ENCODE data around the gene FOXN3. TPM values are rescaled to one million over a fixed set of nuclear protein-coding genes. Genes with fewer than 3 reads are reported as not detected.

The FOXN3 gene
- total RNA-seq, 1 donor from 2014 or later: 108 TPM

DNA sequence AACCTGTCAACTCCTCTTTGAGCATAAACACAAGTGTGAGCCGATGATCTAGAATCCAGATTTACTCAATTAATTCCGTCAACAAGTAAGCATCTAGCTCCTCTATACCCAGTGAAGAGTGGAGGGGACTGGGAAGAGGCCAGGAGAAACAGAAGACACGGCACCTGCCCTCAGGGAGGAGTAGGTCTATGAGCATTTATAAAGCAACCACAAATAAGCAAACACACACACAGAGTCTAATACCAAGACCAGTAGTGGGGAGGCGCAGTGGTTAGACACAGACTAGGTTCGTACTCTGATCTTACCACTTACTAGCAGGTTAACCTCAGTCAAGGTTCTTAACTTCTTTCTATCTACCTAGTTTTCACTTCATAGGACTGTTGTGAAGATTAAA is 5.9 kb upstream of the FOXN3 start:
- H3K4me1 Mint-ChIP-seq (ENCODE audit: unreplicated experiment): peaks cover 36% of the 10 kb centered on the region
- DNase-seq (ENCODE audit: low spot score): no peak
- TF ChIP-seq, protein P1, sequence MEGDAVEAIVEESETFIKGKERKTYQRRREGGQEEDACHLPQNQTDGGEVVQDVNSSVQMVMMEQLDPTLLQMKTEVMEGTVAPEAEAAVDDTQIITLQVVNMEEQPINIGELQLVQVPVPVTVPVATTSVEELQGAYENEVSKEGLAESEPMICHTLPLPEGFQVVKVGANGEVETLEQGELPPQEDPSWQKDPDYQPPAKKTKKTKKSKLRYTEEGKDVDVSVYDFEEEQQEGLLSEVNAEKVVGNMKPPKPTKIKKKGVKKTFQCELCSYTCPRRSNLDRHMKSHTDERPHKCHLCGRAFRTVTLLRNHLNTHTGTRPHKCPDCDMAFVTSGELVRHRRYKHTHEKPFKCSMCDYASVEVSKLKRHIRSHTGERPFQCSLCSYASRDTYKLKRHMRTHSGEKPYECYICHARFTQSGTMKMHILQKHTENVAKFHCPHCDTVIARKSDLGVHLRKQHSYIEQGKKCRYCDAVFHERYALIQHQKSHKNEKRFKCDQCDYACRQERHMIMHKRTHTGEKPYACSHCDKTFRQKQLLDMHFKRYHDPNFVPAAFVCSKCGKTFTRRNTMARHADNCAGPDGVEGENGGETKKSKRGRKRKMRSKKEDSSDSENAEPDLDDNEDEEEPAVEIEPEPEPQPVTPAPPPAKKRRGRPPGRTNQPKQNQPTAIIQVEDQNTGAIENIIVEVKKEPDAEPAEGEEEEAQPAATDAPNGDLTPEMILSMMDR (IDR thresholded peaks at IDR 0.05; ENCODE audit: unreplicated experiment): no peak

DNA sequence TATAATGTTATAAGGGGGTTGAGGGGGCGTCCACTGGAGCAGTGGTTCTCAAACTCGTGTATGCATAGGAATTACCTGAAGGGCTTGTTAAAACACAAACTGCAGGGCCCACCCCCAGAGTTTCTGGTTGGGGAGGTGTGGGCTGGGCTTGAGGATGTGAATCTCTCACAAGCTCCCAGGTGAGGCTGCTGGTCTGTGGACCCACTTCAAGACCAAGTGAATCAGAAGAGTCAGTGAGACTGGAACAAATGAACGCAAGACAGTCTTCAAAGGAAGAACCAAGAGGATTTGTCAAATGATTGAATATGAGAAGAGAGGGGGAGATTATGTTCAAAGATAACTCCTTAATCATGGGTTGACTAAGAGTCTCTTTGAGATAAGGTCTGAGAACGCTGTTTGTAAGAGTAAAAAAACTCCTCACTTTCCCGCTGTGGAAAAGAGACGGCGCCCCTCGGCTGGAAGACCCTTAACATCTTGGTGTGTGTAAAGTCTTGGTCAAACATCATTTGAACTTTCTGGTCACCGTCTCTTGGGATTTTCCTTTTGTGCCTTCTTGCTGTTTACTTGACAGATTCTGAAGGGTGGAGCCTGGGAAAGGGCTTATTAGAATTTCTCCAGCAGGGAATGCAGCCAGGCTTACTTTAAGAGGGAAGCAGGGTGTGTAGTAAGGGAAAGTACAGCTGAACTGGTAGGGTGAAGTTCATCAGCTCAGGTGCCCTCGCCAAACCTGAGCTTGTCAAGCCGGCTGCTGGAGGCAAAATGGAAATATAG is 5.3 kb upstream of the FOXN3 start:
- no peak for DNase-seq (ENCODE audit: low spot score)
- no peaks in the 10 kb centered on the region for H3K9me3 Mint-ChIP-seq (ENCODE audit: unreplicated experiment)
- H3K27me3 Mint-ChIP-seq (ENCODE audit: unreplicated experiment): peaks cover 5% of the 10 kb centered on the region
- peaks cover 40% of the 10 kb centered on the region for H3K4me1 Mint-ChIP-seq (ENCODE audit: unreplicated experiment)
- no peaks in the 10 kb centered on the region for H3K36me3 Mint-ChIP-seq (ENCODE audit: low read depth, unreplicated experiment)
- H3K4me3 Mint-ChIP-seq (ENCODE audit: unreplicated experiment): no peak overlapping the region
- TF ChIP-seq, protein P1 (IDR thresholded peaks at IDR 0.05; ENCODE audit: unreplicated experiment): no peak
- no peak overlapping the region for H3K27ac Mint-ChIP-seq (ENCODE audit: unreplicated experiment)

More for the DNA sequence above, 5.9 kb upstream of the FOXN3 start:
- Mint-ChIP-seq H3K9me3 (ENCODE audit: unreplicated experiment) (no peaks in the 10 kb centered on the region), H3K27me3 (ENCODE audit: unreplicated experiment) (peaks cover 1% of the 10 kb centered on the region), H3K27ac (ENCODE audit: unreplicated experiment) (no peak overlapping the region), H3K4me3 (ENCODE audit: unreplicated experiment) (no peak overlapping the region), H3K36me3 (ENCODE audit: low read depth, unreplicated experiment) (no peaks in the 10 kb centered on the region)

DNA sequence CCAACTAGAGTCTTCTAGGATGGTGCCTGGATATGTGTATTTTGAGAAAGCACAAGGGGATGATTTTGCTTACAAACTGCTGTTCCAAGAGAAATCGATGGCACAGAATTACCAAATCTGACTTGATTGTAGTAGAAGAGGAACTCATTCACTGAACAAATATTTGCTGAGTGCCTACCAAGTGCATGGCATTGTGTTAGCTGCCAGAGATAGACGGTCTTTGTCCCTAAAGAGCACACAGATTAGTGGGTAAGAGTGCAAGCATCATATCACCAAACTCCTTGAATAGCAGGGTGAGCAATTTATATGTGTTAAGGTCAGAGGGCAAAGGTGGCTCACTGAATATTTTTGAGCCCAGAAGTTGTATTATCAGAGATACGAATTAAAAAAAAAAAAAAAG is 3.5 kb upstream of the FOXN3 start:
- peaks cover 13% of the 10 kb centered on the region for H3K27me3 Mint-ChIP-seq (ENCODE audit: unreplicated experiment)
- no peak for DNase-seq (ENCODE audit: low spot score)
- peaks cover 6% of the 10 kb centered on the region for H3K36me3 Mint-ChIP-seq (ENCODE audit: low read depth, unreplicated experiment)
- no peak overlapping the region for H3K4me3 Mint-ChIP-seq (ENCODE audit: unreplicated experiment)
- peaks cover 46% of the 10 kb centered on the region for H3K4me1 Mint-ChIP-seq (ENCODE audit: unreplicated experiment)
- TF ChIP-seq, protein P1 (IDR thresholded peaks at IDR 0.05; ENCODE audit: unreplicated experiment): no peak
- no peaks in the 10 kb centered on the region for H3K9me3 Mint-ChIP-seq (ENCODE audit: unreplicated experiment)
- no peak overlapping the region for H3K27ac Mint-ChIP-seq (ENCODE audit: unreplicated experiment)

DNA sequence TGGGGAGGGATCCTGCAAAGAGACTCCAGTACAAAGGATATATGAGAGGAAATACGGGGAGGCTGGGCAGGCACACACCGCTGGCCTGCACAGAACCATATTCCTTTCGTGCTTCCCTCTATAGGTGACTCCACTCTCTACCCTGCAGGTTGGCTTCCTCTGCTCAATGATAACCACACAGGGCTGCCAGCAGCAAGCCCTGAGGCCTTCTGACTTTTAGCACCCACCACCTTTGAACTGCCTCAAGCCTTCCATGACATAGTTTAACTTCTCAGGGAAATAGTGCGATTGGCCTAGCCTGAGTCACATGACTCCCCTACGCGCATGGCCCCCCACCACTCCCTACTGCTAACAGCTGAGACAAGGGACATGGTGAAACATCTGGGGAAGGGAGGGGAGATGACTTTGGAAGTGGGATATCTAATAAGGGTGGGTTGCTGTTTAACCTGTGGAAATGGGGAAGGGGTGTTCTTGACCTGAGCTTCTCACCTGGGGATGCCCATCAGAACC is 3.0 kb upstream of the FOXN3 start:
- Mint-ChIP-seq H3K9me3 (ENCODE audit: unreplicated experiment) (no peaks in the 10 kb centered on the region), H3K27me3 (ENCODE audit: unreplicated experiment) (peaks cover 16% of the 10 kb centered on the region), H3K4me3 (ENCODE audit: unreplicated experiment) (no peak overlapping the region), H3K27ac (ENCODE audit: unreplicated experiment) (peak overlapping the region; percentile 48), H3K4me1 (ENCODE audit: unreplicated experiment) (peaks cover 49% of the 10 kb centered on the region), H3K36me3 (ENCODE audit: low read depth, unreplicated experiment) (peaks cover 6% of the 10 kb centered on the region)
- no peak for DNase-seq (ENCODE audit: low spot score)
- TF ChIP-seq, protein P1 (IDR thresholded peaks at IDR 0.05; ENCODE audit: unreplicated experiment): no peak

DNA sequence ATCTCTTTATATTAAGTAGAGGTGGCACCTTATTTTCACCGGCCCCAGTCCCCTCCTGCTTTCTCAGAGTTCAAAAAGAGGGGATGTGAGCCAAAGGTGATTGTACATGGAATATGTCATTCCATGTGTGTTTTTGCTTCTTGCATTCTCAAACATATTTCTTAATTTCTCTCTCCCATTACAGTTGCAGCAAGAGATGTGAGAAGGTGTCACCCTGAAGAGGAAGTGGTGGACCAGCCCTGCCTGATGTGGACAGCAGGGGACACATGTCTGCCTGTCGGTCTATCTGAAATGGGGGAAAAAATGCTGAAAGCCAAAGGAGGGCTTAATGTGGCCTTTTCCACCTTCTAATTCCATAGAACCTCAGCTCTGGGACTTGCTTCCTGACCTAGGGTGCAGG is 1.9 kb upstream of the FOXN3 start:
- H3K4me3 Mint-ChIP-seq (ENCODE audit: unreplicated experiment): no peak overlapping the region
- H3K9me3 Mint-ChIP-seq (ENCODE audit: unreplicated experiment): no peaks in the 10 kb centered on the region
- peaks cover 19% of the 10 kb centered on the region for H3K27me3 Mint-ChIP-seq (ENCODE audit: unreplicated experiment)
- H3K36me3 Mint-ChIP-seq (ENCODE audit: low read depth, unreplicated experiment): peaks cover 6% of the 10 kb centered on the region
- no peak overlapping the region for H3K27ac Mint-ChIP-seq (ENCODE audit: unreplicated experiment)
- H3K4me1 Mint-ChIP-seq (ENCODE audit: unreplicated experiment): peaks cover 47% of the 10 kb centered on the region
- TF ChIP-seq, protein P1 (IDR thresholded peaks at IDR 0.05; ENCODE audit: unreplicated experiment): no peak
- no peak for DNase-seq (ENCODE audit: low spot score)

All from endothelial cell (in vitro differentiated cells).